H1 (cell line): ENCODE measurements around the gene CCDC60. TPM values are rescaled to one million over a fixed set of nuclear protein-coding genes. Genes with fewer than 3 reads are reported as not detected.

ENCODE experiments used
- CTCF ChIA-PET: fragments of 300-600 bp; sonication (Branson Sonifier 250); formaldehyde crosslinking; loops from one replicate; lab custom pipeline; 2021; ENCODE audit not compliant: partially characterized antibody; lab: Charles Lee
- POLR2A ChIA-PET: fragments of 300-600 bp; sonication (Branson Sonifier 250); formaldehyde crosslinking; loops from one replicate; lab custom pipeline; 2021; ENCODE audit warnings: inconsistent platforms; ENCODE audit not compliant: partially characterized antibody; lab: Charles Lee
- DNase-seq, 2 experiments: peaks; one replicate each; pipeline versions ENCODE4 v3.0.0 to v3.0.0-alpha.2; 2010 to 2022; ENCODE audit warnings: low spot score in 2 of 2, low read depth in 1 of 2, mixed read lengths in 1 of 2
- FAIRE-seq: peaks from 2 replicates; lab custom pipeline; 2011; peaks lifted over from hg19 to GRCh38; lab: Jason Lieb, UNC
- H2AFZ ChIP-seq: 2 replicates; pipeline ENCODE4 v1.8.1; 2012; ENCODE audit warnings: low read length, inconsistent platforms
- H2AK5ac ChIP-seq: 2 replicates; pipeline ENCODE4 v1.6.1; 2013; ENCODE audit warnings: low read depth, low read length
- H2BK120ac ChIP-seq: replicated peaks from 2 replicates; pipeline ENCODE3; 2013; ENCODE audit warnings: low read depth, low read length, inconsistent platforms
- H2BK12ac ChIP-seq: 2 replicates; pipeline ENCODE4 v1.6.1; 2013; ENCODE audit warnings: low read depth, low read length
- H2BK15ac ChIP-seq: 2 replicates; pipeline ENCODE4 v1.6.1; 2013; ENCODE audit warnings: low read length
- H2BK20ac ChIP-seq: 2 replicates; pipeline ENCODE4 v1.6.1; 2013; ENCODE audit warnings: low read length
- H2BK5ac ChIP-seq: 2 replicates; pipeline ENCODE4 v1.6.1; 2013; ENCODE audit warnings: low read depth, low read length
- H3K14ac ChIP-seq: 2 replicates; pipeline ENCODE4 v1.6.1; 2013; ENCODE audit warnings: inconsistent platforms; ENCODE audit not compliant: insufficient read length
- H3K18ac ChIP-seq: 2 replicates; pipeline ENCODE4 v1.6.1; 2013; ENCODE audit warnings: low read length; ENCODE audit errors: extremely low read depth
- H3K23ac ChIP-seq: 2 replicates; pipeline ENCODE4 v1.6.1; 2013; ENCODE audit warnings: inconsistent platforms; ENCODE audit not compliant: insufficient read length
- H3K23me2 ChIP-seq: 2 replicates; pipeline ENCODE4 v1.6.1; 2013; ENCODE audit warnings: low read depth, low read length
- H3K27ac ChIP-seq: 2 replicates; pipeline ENCODE4 v1.6.1; 2011; ENCODE audit warnings: low read depth, low read length, inconsistent platforms
- H3K27me3 ChIP-seq, 4 experiments: replicated peaks in 1 of 4; 1 replicate in 1 of 4; 2 replicates in 3 of 4; pipeline versions ENCODE4 v1.6.1 to v1.8.1; 2011 to 2013; ENCODE audit warnings: low read length in 3 of 4, mild to moderate bottlenecking in 3 of 4, inconsistent platforms in 2 of 4, mixed read lengths in 2 of 4, moderate library complexity in 1 of 4; ENCODE audit not compliant: control insufficient read depth in 3 of 4, insufficient read depth in 3 of 4; ENCODE audit errors: extremely low read depth in 1 of 4
- H3K36me3 ChIP-seq, 4 experiments: 2 replicates each; pipeline versions ENCODE4 v1.6.1 to v1.8.1; 2011 to 2013; ENCODE audit warnings: mild to moderate bottlenecking in 4 of 4, low read length in 3 of 4, moderate library complexity in 2 of 4, control low read depth in 1 of 4, inconsistent platforms in 1 of 4; ENCODE audit not compliant: insufficient read depth in 4 of 4, control insufficient read depth in 2 of 4
- H3K4ac ChIP-seq: replicated peaks from 2 replicates; pipeline ENCODE3; 2013; ENCODE audit warnings: low read length, low read depth, mixed read lengths, inconsistent platforms; ENCODE audit not compliant: insufficient read length
- H3K4me1 ChIP-seq, 4 experiments: replicated peaks in 1 of 4; 1 replicate in 1 of 4; 2 replicates in 3 of 4; pipeline versions ENCODE4 v1.6.1 to v1.8.1; 2011 to 2013; ENCODE audit warnings: low read length in 3 of 4, inconsistent platforms in 2 of 4, mixed read lengths in 1 of 4; ENCODE audit not compliant: insufficient read depth in 4 of 4, control insufficient read depth in 3 of 4
- H3K4me2 ChIP-seq, 2 experiments: 2 replicates each; pipeline versions ENCODE4 v1.6.1 to v1.8.1; 2011 to 2013; ENCODE audit warnings: low read depth in 2 of 2, low read length in 2 of 2, control low read depth in 1 of 2, inconsistent platforms in 1 of 2, mild to moderate bottlenecking in 1 of 2; ENCODE audit not compliant: insufficient read depth in 1 of 2
- H3K4me3 ChIP-seq, 4 experiments: fragments of 200-600, 300-600 bp in 1 of 4; sonication (generic), shearing (Covaris generic), sonication (Bioruptor Twin) in 1 of 4; 2 replicates each; pipeline versions ENCODE4 v1.5.1 to v1.8.1; 2011 to 2016; ENCODE audit warnings: low read length in 4 of 4, low read depth in 3 of 4, control low read depth in 2 of 4, inconsistent platforms in 2 of 4, mild to moderate bottlenecking in 2 of 4, mixed read lengths in 1 of 4, moderate library complexity in 1 of 4; ENCODE audit not compliant: insufficient read depth in 2 of 4; ENCODE audit errors: extremely low read depth in 1 of 4
- H3K56ac ChIP-seq: replicated peaks from 2 replicates; pipeline ENCODE3; 2013; ENCODE audit warnings: low read depth, mild to moderate bottlenecking, mixed read lengths, low read length, inconsistent platforms; ENCODE audit not compliant: insufficient read length
- H3K79me1 ChIP-seq: 2 replicates; pipeline ENCODE4 v1.6.1; 2013; ENCODE audit warnings: low read depth, low read length, control low read depth
- H3K79me2 ChIP-seq, 2 experiments: 2 replicates each; pipeline versions ENCODE4 v1.6.1 to v1.8.1; 2012 to 2013; ENCODE audit warnings: low read length in 2 of 2, mild to moderate bottlenecking in 2 of 2, inconsistent platforms in 1 of 2; ENCODE audit not compliant: insufficient read depth in 2 of 2, control insufficient read depth in 1 of 2
- H3K9ac ChIP-seq, 4 experiments: replicated peaks in 1 of 4; 1 replicate in 1 of 4; 2 replicates in 3 of 4; pipeline versions ENCODE4 v1.6.1 to v1.8.1; 2011 to 2013; ENCODE audit warnings: low read depth in 3 of 4, low read length in 3 of 4, control low read depth in 2 of 4, mild to moderate bottlenecking in 2 of 4, moderate library complexity in 2 of 4, inconsistent platforms in 1 of 4; ENCODE audit errors: extremely low read depth in 1 of 4
- H3K9me3 ChIP-seq, 2 experiments: 2 replicates each; pipeline versions ENCODE4 v1.6.1 to v1.8.1; 2012 to 2013; ENCODE audit warnings: mild to moderate bottlenecking in 2 of 2, moderate library complexity in 2 of 2, control low read depth in 1 of 2, inconsistent platforms in 1 of 2, low read depth in 1 of 2, low read length in 1 of 2, mixed read lengths in 1 of 2; ENCODE audit not compliant: insufficient read depth in 2 of 2
- H4K20me1 ChIP-seq, 2 experiments: replicated peaks in 1 of 2; 2 replicates each; pipeline versions ENCODE3 to v1.8.1; 2011 to 2013; ENCODE audit warnings: inconsistent platforms in 2 of 2, low read length in 2 of 2, mild to moderate bottlenecking in 1 of 2; ENCODE audit not compliant: insufficient read depth in 2 of 2, control insufficient read depth in 1 of 2
- H4K5ac ChIP-seq: 2 replicates; pipeline ENCODE4 v1.6.1; 2013; ENCODE audit warnings: low read length, low read depth, mixed read lengths, inconsistent platforms; ENCODE audit not compliant: insufficient read length
- H4K8ac ChIP-seq: 2 replicates; pipeline ENCODE4 v1.8.0; 2013; ENCODE audit warnings: mild to moderate bottlenecking, moderate library complexity, low read length, inconsistent platforms; ENCODE audit not compliant: insufficient read depth; ENCODE audit errors: extremely low read depth
- H4K91ac ChIP-seq: replicated peaks from 2 replicates; pipeline ENCODE3; 2013; ENCODE audit warnings: low read length, mixed read lengths, inconsistent platforms; ENCODE audit not compliant: insufficient read length
- BCL11A ChIP-seq, 2 experiments: IDR thresholded peaks; one replicate each; pipeline ENCODE4 v1.6.1; 2011; ENCODE audit warnings: low read depth in 2 of 2, low read length in 2 of 2, mild to moderate bottlenecking in 2 of 2
- CTCF ChIP-seq, 3 experiments: IDR thresholded peaks; 1 replicate in 2 of 3; 2 replicates in 1 of 3; pipeline versions ENCODE4 v1.5.1 to v1.6.1; 2011; ENCODE audit warnings: low read length in 3 of 3, mild to moderate bottlenecking in 3 of 3, inconsistent platforms in 2 of 3, low read depth in 1 of 3, moderate library complexity in 1 of 3; ENCODE audit not compliant: insufficient read depth in 1 of 3; ENCODE audit errors: control extremely low read depth in 1 of 3
- EZH2 ChIP-seq: fragments of 200-600 bp; sonication (generic); IDR thresholded peaks from 2 replicates; pipeline ENCODE4 v1.7.1; 2012; ENCODE audit warnings: low read depth, mild to moderate bottlenecking, moderate library complexity, low read length, inconsistent platforms; ENCODE audit not compliant: severe bottlenecking
- GTF2F1 ChIP-seq: IDR thresholded peaks from 2 replicates; pipeline ENCODE4 v1.6.1; 2012; ENCODE audit warnings: low read depth, low read length, improper control_type of control experiment, borderline replicate concordance
- JUN ChIP-seq: IDR thresholded peaks from 2 replicates; pipeline ENCODE4 v1.6.1; 2011; ENCODE audit warnings: low read depth, mild to moderate bottlenecking, improper control_type of control experiment, low read length
- POLR2AphosphoS5 ChIP-seq: IDR thresholded peaks from 2 replicates; pipeline ENCODE4 v1.6.1; 2011; ENCODE audit warnings: low read depth, low read length
- RAD21 ChIP-seq, 2 experiments: IDR thresholded peaks in 1 of 2; conservative IDR thresholded peaks in 1 of 2; 2 replicates each; pipeline ENCODE4 v1.6.1; 2011; ENCODE audit warnings: low read depth in 2 of 2, low read length in 2 of 2, improper control_type of control experiment in 1 of 2, inconsistent platforms in 1 of 2, mild to moderate bottlenecking in 1 of 2, moderate library complexity in 1 of 2
- TAF7 ChIP-seq: optimal IDR thresholded peaks from 2 replicates; pipeline ENCODE3; 2011; ENCODE audit warnings: low read depth, mild to moderate bottlenecking, inconsistent platforms, low read length, moderate library complexity, borderline replicate concordance
- WGBS, 2 experiments: shearing (Covaris generic) in 1 of 2; methylation state at CpG; one replicate each; pipeline versions ENCODE4 v1.1.6 to v1.1.7; 2013 to 2015; ENCODE audit warnings: low lambda C conversion rate in 2 of 2, mixed read lengths in 2 of 2, inconsistent platforms in 1 of 2, low coverage in 1 of 2, missing lambda C conversion rate in 1 of 2; ENCODE audit not compliant: insufficient replicate concordance in 2 of 2, insufficient coverage in 1 of 2, insufficient read length in 1 of 2; ENCODE audit errors: extremely low coverage in 1 of 2, missing lambda C conversion rate in 1 of 2; 5-methylcytosine and 5-hydroxymethylcytosine counted together
- polyA plus RNA-seq, 7 experiments: library from polyadenylated mRNA; depleted of rRNA in 3 of 7; stranded (reverse) in 5 of 7; unstranded in 2 of 7; fragments of >200 nt in 5 of 7; fragments of 200-250 nt in 2 of 7; gene quantifications; 1 replicate in 5 of 7; 2 replicates in 1 of 7; 4 replicates in 1 of 7; pipeline versions ENCODE4 v1.2.1 to v1.2.3, GENCODE V29; 2011 to 2013; ENCODE audit warnings: missing spikeins in 2 of 7, mixed read lengths in 2 of 7
- total RNA-seq: library from RNA; stranded (reverse); fragmentation: NEBNext Ultra II Directional; extraction: Animal tissue kit (Norgen Biotek cat#: 25700); gene quantifications from 2 replicates; pipeline ENCODE4 v1.2.1, GENCODE V29; 2021

CCDC60 gene
- total and polyA plus RNA-seq, 2 of the 8 experiments (the other 6 are each of a cell fraction or from before 2014, with no cell fraction given), result 0.05 TPM; not detected in 1

DNA sequence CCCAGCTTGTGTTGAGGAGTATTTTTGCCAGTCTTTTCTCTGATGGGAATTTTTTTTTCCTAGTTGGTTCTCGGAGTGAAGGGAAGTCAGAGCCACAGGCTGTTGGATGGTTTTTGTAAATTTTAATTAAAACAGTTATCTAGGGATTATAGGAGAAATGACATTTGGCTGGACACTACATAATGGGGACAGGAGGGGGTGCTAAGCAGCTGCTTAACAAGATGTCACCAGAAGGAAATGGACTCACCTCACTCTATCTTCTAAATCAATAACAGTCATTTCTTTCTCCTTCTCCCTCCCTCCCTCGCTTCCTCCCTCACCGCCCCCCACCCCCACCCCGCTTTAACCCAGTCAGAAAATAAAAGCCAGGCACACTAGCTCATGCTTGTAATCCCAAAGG lies 165.7 kb downstream of the CCDC60 start:
- H4K20me1 ChIP-seq, result no peaks in the 10 kb centered on the region
- no peak overlapping the region for H4K5ac ChIP-seq
- H2BK12ac ChIP-seq, result no peak overlapping the region
- H3K9me3 ChIP-seq, result no peaks in the 10 kb centered on the region
- WGBS, 2 experiments, result 79% methylated on average over 1 of the region's 4 CpGs; no CpG with 5 or more reads in 1 of the 2 experiments
- H3K4ac ChIP-seq, result no peak overlapping the region
- no peak overlapping the region for H3K4me2 ChIP-seq
- H3K9ac ChIP-seq, result no peak overlapping the region
- no peaks in the 10 kb centered on the region for H3K79me2 ChIP-seq
- no peak overlapping the region for H3K14ac ChIP-seq
- no peaks in the 10 kb centered on the region for H3K79me1 ChIP-seq
- H3K36me3 ChIP-seq, result no peaks in the 10 kb centered on the region
- no peak overlapping the region for H3K23ac ChIP-seq
- ChIA-PET POLR2A (no interaction called here), CTCF (interaction anchor here (0.6 to 1.9 kb wide), 10 partner anchors 9 to 1688 kb away, joined by 3 to 13 read pairs (median 3); no protein-coding TSS in a partner anchor)
- H3K4me3 ChIP-seq, result no peak overlapping the region
- FAIRE-seq, result no peak
- no peak overlapping the region for H2BK20ac ChIP-seq
- peaks cover 5 to 11% (median 5%) of the 10 kb centered on the region in 4 experiments; a peak in 5 of 7 replicates for H3K4me1 ChIP-seq
- H3K27me3 ChIP-seq, result no peaks in the 10 kb centered on the region; a peak in 1 of 7 replicates
- H3K56ac ChIP-seq, result no peak overlapping the region
- H3K18ac ChIP-seq, result no peak overlapping the region
- no peak overlapping the region for H2BK15ac ChIP-seq
- no peak overlapping the region for H4K91ac ChIP-seq
- TF ChIP-seq BCL11A (IDR thresholded peaks at IDR 0.05; ENCODE audit: low read depth in 2 of 2, low read length in 2 of 2) (no peak), TAF7 (no peak), EZH2 (no peak), CTCF (IDR thresholded peaks at IDR 0.05; ENCODE audit: control extremely low read depth in 1 of 3, insufficient read depth in 1 of 3, low read depth in 1 of 3, low read length in 3 of 3) (peak in 2 of 3 experiments; percentile 27 to 34; a peak in 2 of 4 replicates), GTF2F1 (no peak), RAD21 (IDR thresholded peaks at IDR 0.05 in 1 of 2, conservative IDR thresholded peaks at IDR 0.05 in 1 of 2; ENCODE audit: low read depth in 2 of 2, low read length in 2 of 2) (peak; percentile 37 to 54; a peak in 3 of 4 replicates), JUN (no peak), POLR2AphosphoS5 (no peak)
- no peaks in the 10 kb centered on the region for H3K23me2 ChIP-seq
- no peak overlapping the region for H2AK5ac ChIP-seq
- no peak for DNase-seq
- no peak overlapping the region for H2BK120ac ChIP-seq
- no peak overlapping the region for H4K8ac ChIP-seq
- no peak overlapping the region for H2AFZ ChIP-seq
- no peak overlapping the region for H3K27ac ChIP-seq
- H2BK5ac ChIP-seq, result no peak overlapping the region
